WTC11 (cell line): ENCODE measurements around the gene ELK1. TPM values are rescaled to one million over a fixed set of nuclear protein-coding genes. Genes with fewer than 3 reads are reported as not detected.

ENCODE experiments used
- ATAC-seq: fragments of 200-7000 bp; cut with Tn5 transposase; 2 replicates; pipeline ENCODE4 v1.10.0; 2021; ENCODE audit warnings: mild to moderate bottlenecking, moderate library complexity
- CTCF ChIA-PET: fragments of 300-600 bp; sonication (Branson Sonifier 250); formaldehyde crosslinking; loops from one replicate; lab custom pipeline; 2021; ENCODE audit warnings: antibody characterized with exemption; lab: Charles Lee
- POLR2A ChIA-PET: fragments of 350-600 bp; sonication (Branson Sonifier 250); formaldehyde crosslinking; loops from one replicate; lab custom pipeline; 2021; ENCODE audit warnings: antibody characterized with exemption; lab: Charles Lee
- DNase-seq: peaks from one replicate; pipeline ENCODE4 v3.0.0; 2021; ENCODE audit warnings: low spot score
- H3K27ac Mint-ChIP-seq: 2 replicates; pipeline ENCODE4 v1.8.0; 2021; ENCODE audit warnings: mixed read lengths
- H3K27me3 Mint-ChIP-seq: 2 replicates; pipeline ENCODE4 v1.8.0; 2021; ENCODE audit warnings: low read depth, mild to moderate bottlenecking, moderate library complexity, mixed read lengths
- H3K36me3 Mint-ChIP-seq: 2 replicates; pipeline ENCODE4 v1.8.0; 2021; ENCODE audit warnings: mixed read lengths
- H3K4me1 Mint-ChIP-seq: 2 replicates; pipeline ENCODE4 v1.8.0; 2022; ENCODE audit warnings: mixed read lengths
- H3K4me3 Mint-ChIP-seq: 2 replicates; pipeline ENCODE4 v1.8.0; 2021; ENCODE audit warnings: mild to moderate bottlenecking, moderate library complexity, mixed read lengths
- H3K9me3 Mint-ChIP-seq: 2 replicates; pipeline ENCODE4 v1.8.0; 2021; ENCODE audit warnings: mixed read lengths
- CREB1 ChIP-seq: sonication (generic); formaldehyde crosslinking; IDR thresholded peaks from 2 replicates; pipeline ENCODE4 v1.8.0; 2023; ENCODE audit warnings: mild to moderate bottlenecking, missing genetic modification reagents
- ESRRA ChIP-seq: sonication (generic); formaldehyde crosslinking; IDR thresholded peaks from 2 replicates; pipeline ENCODE4 v1.8.1; 2022; ENCODE audit warnings: mild to moderate bottlenecking, missing genetic modification reagents, borderline replicate concordance
- MXD4 ChIP-seq: fragments of 250-450 bp; sonication (Bioruptor Pico); IDR thresholded peaks from 2 replicates; pipeline ENCODE4 v1.8.0; 2021; ENCODE audit warnings: mild to moderate bottlenecking, moderate library complexity, borderline replicate concordance
- NFATC4 ChIP-seq: fragments of 250-450 bp; sonication (Bioruptor Pico); IDR thresholded peaks from 2 replicates; pipeline ENCODE4 v1.9.0; 2021; ENCODE audit warnings: mild to moderate bottlenecking
- NFE2L1 ChIP-seq: sonication (generic); formaldehyde crosslinking; IDR thresholded peaks from 2 replicates; pipeline ENCODE4 v1.8.1; 2023; ENCODE audit warnings: missing genetic modification reagents
- TCF7 ChIP-seq: sonication (generic); formaldehyde crosslinking; IDR thresholded peaks from 2 replicates; pipeline ENCODE4 v1.8.0; 2022; ENCODE audit warnings: mild to moderate bottlenecking, low read depth, missing genetic modification reagents, moderate library complexity
- TEAD1 ChIP-seq: sonication (generic); formaldehyde crosslinking; IDR thresholded peaks from 2 replicates; pipeline ENCODE4 v1.8.0; 2022; ENCODE audit warnings: mild to moderate bottlenecking, missing genetic modification reagents
- total RNA-seq: library from RNA; stranded (reverse); gene quantifications from 3 replicates; pipeline ENCODE4 v1.2.3, GENCODE V29; 2021
- TF ChIP-seq, protein P1 (sequence below): sonication (generic); formaldehyde crosslinking; IDR thresholded peaks from 2 replicates; pipeline ENCODE4 v1.8.1; 2022; ENCODE audit warnings: mild to moderate bottlenecking, moderate library complexity, missing genetic modification reagents
- TF ChIP-seq, protein P2 (sequence below): fragments of 250-450 bp; sonication (Bioruptor Pico); conservative IDR thresholded peaks from 2 replicates; pipeline ENCODE4 v1.9.0; 2021; ENCODE audit warnings: mild to moderate bottlenecking
- TF ChIP-seq, protein P3 (sequence below): sonication (generic); formaldehyde crosslinking; conservative IDR thresholded peaks from 2 replicates; pipeline ENCODE4 v1.8.1; 2023; ENCODE audit warnings: mild to moderate bottlenecking, low read depth, missing genetic modification reagents, moderate library complexity
- TF ChIP-seq, protein P4 (sequence below): sonication (generic); formaldehyde crosslinking; IDR thresholded peaks from 2 replicates; pipeline ENCODE4 v1.8.1; 2023; ENCODE audit warnings: mild to moderate bottlenecking, missing genetic modification reagents
- TF ChIP-seq, protein P5 (sequence below): sonication (generic); formaldehyde crosslinking; IDR thresholded peaks from 2 replicates; pipeline ENCODE4 v1.8.1; 2022; ENCODE audit warnings: low read depth, mild to moderate bottlenecking, moderate library complexity, missing genetic modification reagents, borderline replicate concordance
- TF ChIP-seq, protein P6 (sequence below): fragments of 250-450 bp; sonication (Bioruptor Pico); IDR thresholded peaks from 2 replicates; pipeline ENCODE4 v1.8.0; 2021; ENCODE audit warnings: mild to moderate bottlenecking

The ELK1 gene
- total RNA-seq, 1 experiment from 2014 or later = 35.8 TPM

DNA sequence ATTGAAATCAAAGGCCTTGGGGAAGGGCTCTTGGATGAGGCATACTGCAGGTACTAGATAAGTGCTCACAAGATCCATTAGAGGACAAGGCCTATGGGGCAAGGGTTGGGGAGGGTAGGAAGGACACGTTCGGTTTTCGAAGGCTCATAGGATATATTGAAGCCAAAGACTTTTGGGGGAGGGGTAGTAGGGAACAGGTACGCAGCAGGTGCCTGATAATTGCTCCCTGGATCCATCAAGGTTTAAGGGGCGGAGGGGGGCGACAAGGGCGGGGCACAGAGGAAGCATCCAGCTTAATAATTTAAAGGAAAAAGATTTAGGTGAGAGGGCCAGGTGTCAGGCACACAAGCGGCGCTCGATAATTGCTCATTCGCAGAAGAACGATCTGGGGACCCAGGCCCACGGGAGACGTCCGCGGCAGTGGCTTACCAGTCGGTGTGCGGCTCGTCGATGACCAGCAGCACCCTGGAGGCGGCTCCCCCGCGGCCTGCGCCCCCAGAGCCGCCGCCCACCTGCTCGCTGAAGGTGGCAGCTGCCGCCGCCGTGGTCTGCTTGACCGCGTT, 31.4 kb downstream of the ELK1 start (continued):
- TF ChIP-seq NFATC4 (CRISPR knock-in tag) = no peak
- TF ChIP-seq CREB1 (CRISPR knock-in tag) = no peak
- no peak for TF ChIP-seq TEAD1

DNA sequence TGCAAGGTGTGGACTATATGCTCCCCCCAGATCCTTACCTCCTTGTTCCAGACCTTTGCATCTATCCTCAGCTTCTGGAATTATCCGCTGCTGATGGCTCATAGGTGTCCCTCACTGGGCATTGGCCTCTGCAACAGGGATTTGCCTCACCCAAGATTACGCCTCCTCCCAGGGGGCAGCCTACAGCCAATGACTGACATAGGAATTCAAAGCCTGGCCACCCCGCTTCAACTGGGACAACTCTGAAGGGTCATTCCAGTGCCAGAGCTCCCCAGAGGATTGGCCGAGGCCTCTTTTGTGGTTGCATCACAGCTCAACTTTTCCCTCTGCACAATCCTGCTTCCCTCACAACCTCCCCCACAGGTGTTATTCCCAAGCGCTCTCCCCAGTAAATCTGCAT, 35.7 kb downstream of the ELK1 start:
- ChIA-PET CTCF (interaction anchor here (0.8 to 1.2 kb wide), 2 partner anchors 30 to 46 kb away, joined by 3 to 4 read pairs; no protein-coding TSS in a partner anchor), POLR2A (no interaction called here)

DNA sequence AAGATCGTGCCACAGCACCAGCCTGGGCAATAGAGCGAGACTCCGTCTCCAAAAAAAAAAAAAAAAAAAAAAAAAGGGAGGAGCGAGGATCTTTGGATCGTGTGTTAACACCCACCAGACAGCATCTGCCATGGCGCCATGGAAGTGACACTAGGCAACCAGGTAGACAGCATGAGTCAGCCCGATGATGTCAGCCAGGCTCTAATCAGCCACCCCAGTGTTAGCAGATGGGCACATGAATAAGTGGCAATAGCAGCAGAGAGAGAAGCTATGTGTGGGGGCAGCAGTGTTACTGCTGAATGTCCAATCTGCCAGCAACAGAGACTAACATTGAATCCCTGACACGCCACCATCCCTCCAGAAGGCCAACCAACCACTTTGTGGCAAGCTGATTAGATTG, 37.3 kb downstream of the ELK1 start:
- H3K4me3 Mint-ChIP-seq = no peak overlapping the region
- ChIA-PET POLR2A (no interaction called here), CTCF (no interaction called here)
- TF ChIP-seq, protein P1, sequence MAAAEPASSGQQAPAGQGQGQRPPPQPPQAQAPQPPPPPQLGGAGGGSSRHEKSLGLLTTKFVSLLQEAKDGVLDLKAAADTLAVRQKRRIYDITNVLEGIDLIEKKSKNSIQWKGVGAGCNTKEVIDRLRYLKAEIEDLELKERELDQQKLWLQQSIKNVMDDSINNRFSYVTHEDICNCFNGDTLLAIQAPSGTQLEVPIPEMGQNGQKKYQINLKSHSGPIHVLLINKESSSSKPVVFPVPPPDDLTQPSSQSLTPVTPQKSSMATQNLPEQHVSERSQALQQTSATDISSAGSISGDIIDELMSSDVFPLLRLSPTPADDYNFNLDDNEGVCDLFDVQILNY = no peak
- TF ChIP-seq, protein P2, sequence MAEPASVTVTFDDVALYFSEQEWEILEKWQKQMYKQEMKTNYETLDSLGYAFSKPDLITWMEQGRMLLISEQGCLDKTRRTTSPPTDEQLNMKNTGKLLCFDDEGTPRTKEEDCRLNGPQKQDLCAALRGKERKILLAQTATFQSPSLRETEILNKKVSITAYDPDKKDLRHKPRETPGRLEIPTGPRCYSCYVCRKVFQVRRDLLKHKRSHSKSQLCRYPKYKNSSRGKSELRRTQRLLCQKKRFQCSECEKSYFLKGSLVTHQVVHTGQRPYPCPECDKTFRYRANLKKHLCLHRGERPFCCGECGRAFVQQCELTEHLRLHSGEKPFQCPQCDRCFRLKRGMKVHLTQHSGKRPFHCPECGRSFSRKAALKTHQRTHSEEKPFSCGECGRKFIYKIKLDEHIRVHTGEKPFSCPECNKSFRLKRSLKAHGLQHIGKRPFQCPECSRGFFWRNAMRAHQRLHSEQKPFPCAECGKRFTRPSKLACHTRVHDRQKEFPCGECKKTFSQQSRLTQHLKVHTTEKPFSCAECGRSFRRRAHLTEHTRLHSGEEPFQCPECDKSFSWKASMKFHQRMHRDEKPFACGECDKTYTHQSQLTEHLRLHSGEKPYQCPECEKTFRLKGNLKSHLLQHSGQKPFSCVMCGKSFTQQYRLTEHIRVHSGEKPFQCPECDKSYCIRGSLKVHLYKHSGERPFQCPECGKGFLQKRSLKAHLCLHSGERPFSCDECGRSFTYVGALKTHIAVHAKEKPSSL (CRISPR knock-in tag) = no peak
- no peak for TF ChIP-seq TEAD1
- no peak for TF ChIP-seq NFE2L1
- no peak for TF ChIP-seq MXD4 (CRISPR knock-in tag)
- H3K4me1 Mint-ChIP-seq = peaks cover 16% of the 10 kb centered on the region
- H3K36me3 Mint-ChIP-seq = peaks cover 4% of the 10 kb centered on the region; the same call in 1 of the 2 replicates
- DNase-seq = no peak
- ATAC-seq = no peak
- H3K27me3 Mint-ChIP-seq = peaks cover 7% of the 10 kb centered on the region
- peaks cover 5% of the 10 kb centered on the region for H3K9me3 Mint-ChIP-seq
- H3K27ac Mint-ChIP-seq = no peak overlapping the region

More for the DNA sequence above, 35.7 kb downstream of the ELK1 start:
- DNase-seq (no peak), ATAC-seq (no peak)
- TF ChIP-seq NFE2L1 (no peak), TCF7 (CRISPR knock-in tag) (no peak)
- TF ChIP-seq, protein P3, sequence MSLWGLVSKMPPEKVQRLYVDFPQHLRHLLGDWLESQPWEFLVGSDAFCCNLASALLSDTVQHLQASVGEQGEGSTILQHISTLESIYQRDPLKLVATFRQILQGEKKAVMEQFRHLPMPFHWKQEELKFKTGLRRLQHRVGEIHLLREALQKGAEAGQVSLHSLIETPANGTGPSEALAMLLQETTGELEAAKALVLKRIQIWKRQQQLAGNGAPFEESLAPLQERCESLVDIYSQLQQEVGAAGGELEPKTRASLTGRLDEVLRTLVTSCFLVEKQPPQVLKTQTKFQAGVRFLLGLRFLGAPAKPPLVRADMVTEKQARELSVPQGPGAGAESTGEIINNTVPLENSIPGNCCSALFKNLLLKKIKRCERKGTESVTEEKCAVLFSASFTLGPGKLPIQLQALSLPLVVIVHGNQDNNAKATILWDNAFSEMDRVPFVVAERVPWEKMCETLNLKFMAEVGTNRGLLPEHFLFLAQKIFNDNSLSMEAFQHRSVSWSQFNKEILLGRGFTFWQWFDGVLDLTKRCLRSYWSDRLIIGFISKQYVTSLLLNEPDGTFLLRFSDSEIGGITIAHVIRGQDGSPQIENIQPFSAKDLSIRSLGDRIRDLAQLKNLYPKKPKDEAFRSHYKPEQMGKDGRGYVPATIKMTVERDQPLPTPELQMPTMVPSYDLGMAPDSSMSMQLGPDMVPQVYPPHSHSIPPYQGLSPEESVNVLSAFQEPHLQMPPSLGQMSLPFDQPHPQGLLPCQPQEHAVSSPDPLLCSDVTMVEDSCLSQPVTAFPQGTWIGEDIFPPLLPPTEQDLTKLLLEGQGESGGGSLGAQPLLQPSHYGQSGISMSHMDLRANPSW (CRISPR knock-in tag) = no peak
- TF ChIP-seq, all 79 proteins: peak for 0
- Mint-ChIP-seq H3K36me3 (peaks cover 4% of the 10 kb centered on the region; the same call in 1 of the 2 replicates), H3K4me1 (peaks cover 5% of the 10 kb centered on the region), H3K27ac (no peak overlapping the region), H3K4me3 (no peak overlapping the region), H3K9me3 (peaks cover 5% of the 10 kb centered on the region), H3K27me3 (peaks cover 17% of the 10 kb centered on the region)

DNA sequence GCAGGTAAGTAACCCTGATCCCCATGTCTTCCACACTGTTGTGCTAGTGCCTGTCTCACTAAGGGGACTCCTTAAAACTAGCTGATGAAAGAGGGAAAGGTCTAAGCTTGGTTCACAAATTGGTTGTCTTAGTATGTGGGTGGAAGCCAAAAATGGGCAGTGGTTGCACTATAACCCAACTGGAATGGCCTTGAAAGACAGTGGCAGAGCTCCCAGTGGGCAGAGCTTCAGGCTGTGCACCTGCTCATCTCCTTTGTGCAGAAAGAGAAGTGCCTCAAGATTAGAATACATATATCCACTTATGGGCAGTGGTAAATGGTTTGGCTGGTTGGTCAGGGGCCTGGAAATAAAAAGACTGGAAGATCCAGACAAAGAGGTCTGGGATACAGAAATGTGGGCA, 37.9 kb downstream of the ELK1 start:
- no peak for TF ChIP-seq ESRRA (CRISPR knock-in tag)
- TF ChIP-seq, protein P4, sequence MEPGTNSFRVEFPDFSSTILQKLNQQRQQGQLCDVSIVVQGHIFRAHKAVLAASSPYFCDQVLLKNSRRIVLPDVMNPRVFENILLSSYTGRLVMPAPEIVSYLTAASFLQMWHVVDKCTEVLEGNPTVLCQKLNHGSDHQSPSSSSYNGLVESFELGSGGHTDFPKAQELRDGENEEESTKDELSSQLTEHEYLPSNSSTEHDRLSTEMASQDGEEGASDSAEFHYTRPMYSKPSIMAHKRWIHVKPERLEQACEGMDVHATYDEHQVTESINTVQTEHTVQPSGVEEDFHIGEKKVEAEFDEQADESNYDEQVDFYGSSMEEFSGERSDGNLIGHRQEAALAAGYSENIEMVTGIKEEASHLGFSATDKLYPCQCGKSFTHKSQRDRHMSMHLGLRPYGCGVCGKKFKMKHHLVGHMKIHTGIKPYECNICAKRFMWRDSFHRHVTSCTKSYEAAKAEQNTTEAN (CRISPR knock-in tag) = no peak
- TF ChIP-seq, protein P5, sequence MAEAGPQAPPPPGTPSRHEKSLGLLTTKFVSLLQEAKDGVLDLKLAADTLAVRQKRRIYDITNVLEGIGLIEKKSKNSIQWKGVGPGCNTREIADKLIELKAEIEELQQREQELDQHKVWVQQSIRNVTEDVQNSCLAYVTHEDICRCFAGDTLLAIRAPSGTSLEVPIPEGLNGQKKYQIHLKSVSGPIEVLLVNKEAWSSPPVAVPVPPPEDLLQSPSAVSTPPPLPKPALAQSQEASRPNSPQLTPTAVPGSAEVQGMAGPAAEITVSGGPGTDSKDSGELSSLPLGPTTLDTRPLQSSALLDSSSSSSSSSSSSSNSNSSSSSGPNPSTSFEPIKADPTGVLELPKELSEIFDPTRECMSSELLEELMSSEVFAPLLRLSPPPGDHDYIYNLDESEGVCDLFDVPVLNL = no peak
- TF ChIP-seq, protein P6, sequence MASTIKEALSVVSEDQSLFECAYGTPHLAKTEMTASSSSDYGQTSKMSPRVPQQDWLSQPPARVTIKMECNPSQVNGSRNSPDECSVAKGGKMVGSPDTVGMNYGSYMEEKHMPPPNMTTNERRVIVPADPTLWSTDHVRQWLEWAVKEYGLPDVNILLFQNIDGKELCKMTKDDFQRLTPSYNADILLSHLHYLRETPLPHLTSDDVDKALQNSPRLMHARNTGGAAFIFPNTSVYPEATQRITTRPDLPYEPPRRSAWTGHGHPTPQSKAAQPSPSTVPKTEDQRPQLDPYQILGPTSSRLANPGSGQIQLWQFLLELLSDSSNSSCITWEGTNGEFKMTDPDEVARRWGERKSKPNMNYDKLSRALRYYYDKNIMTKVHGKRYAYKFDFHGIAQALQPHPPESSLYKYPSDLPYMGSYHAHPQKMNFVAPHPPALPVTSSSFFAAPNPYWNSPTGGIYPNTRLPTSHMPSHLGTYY (CRISPR knock-in tag) = no peak
- TF ChIP-seq, all 79 proteins: peak for 0
- Mint-ChIP-seq H3K27me3 (peaks cover under 1% of the 10 kb centered on the region), H3K4me1 (peaks cover 19% of the 10 kb centered on the region), H3K4me3 (no peak overlapping the region), H3K36me3 (peaks cover 4% of the 10 kb centered on the region; the same call in 1 of the 2 replicates), H3K9me3 (peaks cover 5% of the 10 kb centered on the region), H3K27ac (no peak overlapping the region)
- CTCF ChIA-PET = no interaction called here
- POLR2A ChIA-PET = no interaction called here
- no peak for DNase-seq
- ATAC-seq = no peak
